A549 (cell line): ENCODE results near the gene ALG3.

Experiments used
- CHD2 ChIP-seq: fragments of 150-350 bp; IDR thresholded peaks from 2 replicates; pipeline ENCODE4 v1.6.1; 2014; ENCODE audit warnings: low read length; ENCODE audit not compliant: partially characterized antibody
- CTCF ChIP-seq: fragments of >200 bp; sonication (Bioruptor Twin); formaldehyde crosslinking; IDR thresholded peaks from 3 replicates; pipeline ENCODE4 v1.5.1; 2016
- SREBF2 ChIP-seq: fragments of 450-650 bp; IDR thresholded peaks from 2 replicates; pipeline ENCODE4 v1.6.1; 2014; ENCODE audit warnings: mild to moderate bottlenecking, moderate library complexity

GRCh38 chr3:184234224-184234623 is 14.5 kb downstream of the ALG3 start:
- TF ChIP-seq CTCF: no peak
- TF ChIP-seq SREBF2: no peak
- no peak for TF ChIP-seq CHD2
